ENCODE results near the gene DDIT4.
A peak's percentile ranks its signal among the peaks of the same experiment; 100 is the strongest.
"Not testable (repeated sequence)": the region's sequence is repeated elsewhere in the genome, so short reads cannot be mapped to it uniquely, and the experiment has no call there.

The DDIT4 gene

DNA sequence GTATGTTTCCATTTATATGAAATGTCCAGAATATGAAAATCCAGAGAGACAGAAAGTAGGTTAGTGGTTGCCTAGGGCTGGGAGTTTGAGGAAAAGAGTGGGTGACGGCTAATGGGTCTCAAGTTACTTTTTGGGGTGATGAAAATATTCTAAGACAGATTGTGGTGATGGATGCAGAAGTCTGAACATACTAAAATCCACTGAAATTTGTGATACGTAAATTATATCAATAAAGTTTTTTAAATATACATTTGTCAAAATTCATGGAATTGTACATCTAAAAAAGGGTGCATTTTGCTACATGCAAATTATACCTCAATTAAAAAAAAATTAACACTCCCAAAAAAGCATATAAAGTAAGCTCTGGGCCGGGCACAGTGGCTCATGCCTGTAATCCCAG, 9.4 kb downstream of the DDIT4 start:
- Mint-ChIP-seq H3K27ac (no peak overlapping the region), H3K4me3 (no peak overlapping the region), H3K4me1 (peaks cover 10% of the 10 kb centered on the region), H3K36me3 (ENCODE audit: low read depth) (no peaks in the 10 kb centered on the region), H3K27me3 (ENCODE audit: low read depth) (peaks cover 10% of the 10 kb centered on the region), H3K9me3 (no peaks in the 10 kb centered on the region)
- TF ChIP-seq, protein P1, sequence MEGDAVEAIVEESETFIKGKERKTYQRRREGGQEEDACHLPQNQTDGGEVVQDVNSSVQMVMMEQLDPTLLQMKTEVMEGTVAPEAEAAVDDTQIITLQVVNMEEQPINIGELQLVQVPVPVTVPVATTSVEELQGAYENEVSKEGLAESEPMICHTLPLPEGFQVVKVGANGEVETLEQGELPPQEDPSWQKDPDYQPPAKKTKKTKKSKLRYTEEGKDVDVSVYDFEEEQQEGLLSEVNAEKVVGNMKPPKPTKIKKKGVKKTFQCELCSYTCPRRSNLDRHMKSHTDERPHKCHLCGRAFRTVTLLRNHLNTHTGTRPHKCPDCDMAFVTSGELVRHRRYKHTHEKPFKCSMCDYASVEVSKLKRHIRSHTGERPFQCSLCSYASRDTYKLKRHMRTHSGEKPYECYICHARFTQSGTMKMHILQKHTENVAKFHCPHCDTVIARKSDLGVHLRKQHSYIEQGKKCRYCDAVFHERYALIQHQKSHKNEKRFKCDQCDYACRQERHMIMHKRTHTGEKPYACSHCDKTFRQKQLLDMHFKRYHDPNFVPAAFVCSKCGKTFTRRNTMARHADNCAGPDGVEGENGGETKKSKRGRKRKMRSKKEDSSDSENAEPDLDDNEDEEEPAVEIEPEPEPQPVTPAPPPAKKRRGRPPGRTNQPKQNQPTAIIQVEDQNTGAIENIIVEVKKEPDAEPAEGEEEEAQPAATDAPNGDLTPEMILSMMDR (IDR thresholded peaks at IDR 0.05; ENCODE audit: unreplicated experiment in 3 of 3) = no peak

DNA sequence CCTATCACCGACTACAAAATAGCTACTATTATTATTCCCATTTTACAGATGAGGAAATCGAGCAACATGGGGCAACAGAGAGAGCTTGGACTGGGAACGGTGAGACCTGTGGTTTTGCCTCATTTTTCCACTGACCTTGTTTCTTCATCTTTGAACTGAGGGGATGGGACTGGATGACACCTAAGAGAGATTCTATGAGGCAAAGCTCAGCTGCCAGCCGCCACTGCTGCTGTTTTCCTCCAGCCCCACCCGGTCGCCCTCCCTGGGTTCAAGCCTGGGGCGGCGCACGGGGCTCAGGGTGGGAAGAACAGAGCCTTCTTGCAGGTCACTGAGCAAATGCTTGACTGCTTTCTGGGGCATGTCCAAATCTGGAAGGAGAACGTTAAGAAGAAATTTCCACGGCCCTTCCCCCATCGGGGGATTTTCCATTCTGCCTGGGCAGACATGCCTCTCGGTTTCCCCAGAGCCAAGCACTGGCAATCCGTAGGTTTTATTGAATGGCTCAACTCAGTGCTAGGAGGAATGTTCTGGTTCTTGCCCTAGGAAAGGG, 12.3 kb downstream of the DDIT4 start:
- Mint-ChIP-seq H3K4me1 (peaks cover 5% of the 10 kb centered on the region), H3K36me3 (ENCODE audit: low read depth) (no peaks in the 10 kb centered on the region), H3K27me3 (ENCODE audit: low read depth) (peaks cover 7% of the 10 kb centered on the region), H3K27ac (peak overlapping the region; percentile 26 to 92 (median 56)), H3K9me3 (no peaks in the 10 kb centered on the region), H3K4me3 (no peak overlapping the region)
- TF ChIP-seq, protein P1 (IDR thresholded peaks at IDR 0.05; ENCODE audit: unreplicated experiment in 3 of 3) = no peak

DNA sequence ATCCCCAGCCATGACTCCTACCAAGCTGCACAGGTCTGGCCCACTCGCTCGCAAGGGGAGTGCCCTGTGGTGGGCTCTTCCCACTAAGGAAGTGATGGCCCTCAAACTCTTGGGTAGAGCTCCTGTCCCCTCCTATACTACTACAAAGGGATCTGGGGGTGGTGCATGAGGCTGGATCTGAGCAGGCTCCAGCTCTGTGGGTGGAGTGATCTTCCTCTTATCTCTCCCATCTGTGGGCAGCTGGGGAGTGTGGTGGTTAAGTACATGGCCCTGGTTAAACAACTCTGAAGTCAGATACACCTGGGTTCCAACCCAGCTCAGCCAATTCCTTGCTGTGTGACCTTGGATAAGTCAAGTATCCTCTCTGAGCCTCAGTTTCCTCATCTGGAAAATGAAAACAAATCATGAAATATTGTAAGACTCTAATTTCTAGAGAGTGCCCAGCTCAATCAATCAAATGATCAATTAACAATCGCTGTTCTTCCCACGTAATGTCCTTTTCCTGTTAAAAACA, 17.4 kb downstream of the DDIT4 start:
- Mint-ChIP-seq H3K36me3 (ENCODE audit: low read depth) (no peaks in the 10 kb centered on the region), H3K27me3 (ENCODE audit: low read depth) (peaks cover 5% of the 10 kb centered on the region)

GRCh38 chr10:72292223-72292691, 18.5 kb downstream of the DDIT4 start:
- H3K4me3 Mint-ChIP-seq = no peak overlapping the region
- TF ChIP-seq, protein P1 (IDR thresholded peaks at IDR 0.05; ENCODE audit: unreplicated experiment in 3 of 3) = no peak
- no peaks in the 10 kb centered on the region for H3K9me3 Mint-ChIP-seq
- H3K27ac Mint-ChIP-seq = peak overlapping the region in 2 of 3 experiments; percentile 7 to 13
- H3K27me3 Mint-ChIP-seq (ENCODE audit: low read depth) = peaks cover 5% of the 10 kb centered on the region
- H3K36me3 Mint-ChIP-seq (ENCODE audit: low read depth) = no peaks in the 10 kb centered on the region
- peaks cover 4% of the 10 kb centered on the region for H3K4me1 Mint-ChIP-seq

More for the DNA sequence above, 17.4 kb downstream of the DDIT4 start:
- Mint-ChIP-seq H3K27ac (no peak overlapping the region), H3K4me3 (no peak overlapping the region), H3K4me1 (peaks cover 9% of the 10 kb centered on the region), H3K9me3 (no peaks in the 10 kb centered on the region)
- TF ChIP-seq, protein P1 (IDR thresholded peaks at IDR 0.05; ENCODE audit: unreplicated experiment in 3 of 3) = no peak

GRCh38 chr10:72295330-72295910, 21.7 kb downstream of the DDIT4 start:
- Mint-ChIP-seq H3K27ac (peak overlapping the region in 2 of 3 experiments; percentile 12 to 44), H3K27me3 (ENCODE audit: low read depth) (peaks cover 5% of the 10 kb centered on the region), H3K4me1 (peaks cover 9% of the 10 kb centered on the region), H3K9me3 (no peaks in the 10 kb centered on the region), H3K4me3 (peak overlapping the region in 2 of 3 experiments; percentile 73 to 81), H3K36me3 (ENCODE audit: low read depth) (no peaks in the 10 kb centered on the region)
- TF ChIP-seq, protein P1 (IDR thresholded peaks at IDR 0.05; ENCODE audit: unreplicated experiment in 3 of 3) = no peak

DNA sequence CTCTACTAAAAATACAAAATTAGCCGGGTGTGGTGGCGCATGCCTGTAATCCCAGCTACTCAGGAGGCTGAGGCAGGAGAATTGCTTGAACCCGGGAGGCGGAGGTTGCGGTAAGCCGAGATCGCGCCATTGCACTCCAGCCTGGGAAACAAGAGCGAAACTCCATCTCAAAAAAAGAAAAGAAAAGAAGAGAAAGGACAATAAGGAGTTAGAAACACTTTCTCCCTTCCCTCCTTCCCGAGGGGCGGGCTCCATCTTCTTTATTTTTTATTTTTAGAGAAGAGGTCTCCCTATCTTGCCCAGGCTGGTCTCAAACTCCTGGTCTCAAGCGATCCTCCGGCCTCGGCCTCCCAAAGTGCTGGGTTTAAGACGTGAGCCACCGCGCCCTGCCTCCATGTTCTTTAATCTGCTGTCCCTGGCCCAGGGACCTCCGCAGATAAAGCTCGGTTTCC, 23.1 kb downstream of the DDIT4 start:
- not testable (repeated sequence) for H3K9me3 Mint-ChIP-seq; H3K4me1 Mint-ChIP-seq; H3K36me3 Mint-ChIP-seq (ENCODE audit: low read depth); H3K27me3 Mint-ChIP-seq (ENCODE audit: low read depth)
- Mint-ChIP-seq H3K4me3 (peak overlapping the region; percentile 78 to 80 (median 80)), H3K27ac (peak overlapping the region in 2 of 3 experiments; percentile 88 to 96)
